HL-60 (cell line): ENCODE results near the gene MPLKIP.

Experiments
- DNase-seq, 2 experiments: peaks; one replicate each; pipeline ENCODE4 v3.0.0-alpha.2; 2010 to 2020; ENCODE audit warnings: low read depth in 1 of 2, low spot score in 1 of 2
- H3K27ac ChIP-seq: fragments of 250-450 bp; sonication (Bioruptor Pico); replicated peaks from 2 replicates; pipeline ENCODE4 v1.5.1; 2020; ENCODE audit warnings: mild to moderate bottlenecking, moderate library complexity
- H3K27me3 ChIP-seq: fragments of 250-450 bp; sonication (Bioruptor Pico); 2 replicates; pipeline ENCODE4 v1.5.1; 2021; ENCODE audit warnings: mild to moderate bottlenecking, moderate library complexity; ENCODE audit not compliant: insufficient read depth, poor library complexity, severe bottlenecking
- H3K4me3 ChIP-seq: replicated peaks from 2 replicates; pipeline ENCODE4 v1.5.1; 2011; ENCODE audit warnings: mild to moderate bottlenecking, control low read depth, low read length; ENCODE audit not compliant: insufficient read depth
- GABPA ChIP-seq: IDR thresholded peaks from 2 replicates; pipeline ENCODE4 v1.6.1; 2012; ENCODE audit warnings: low read depth
- POLR2AphosphoS5 ChIP-seq: IDR thresholded peaks from 2 replicates; pipeline ENCODE4 v1.6.1; 2012; ENCODE audit warnings: low read depth
- SPI1 ChIP-seq: IDR thresholded peaks from 2 replicates; pipeline ENCODE4 v1.6.1; 2012; ENCODE audit warnings: low read depth, mild to moderate bottlenecking, borderline replicate concordance
- long read RNA-seq: library from polyadenylated mRNA; unstranded; transcript quantifications from one replicate; pipeline ENCODE4 v2.0.0, GENCODE V29; 2020
- TF ChIP-seq, protein P1 (sequence below): IDR thresholded peaks from one replicate; pipeline ENCODE4 v1.5.1; 2011; ENCODE audit warnings: low read length, control low read depth, inconsistent platforms; ENCODE audit not compliant: insufficient read depth
- TF ChIP-seq, protein P2 (sequence below): IDR thresholded peaks from 2 replicates; pipeline ENCODE4 v1.6.1; 2012; ENCODE audit warnings: low read depth; ENCODE audit not compliant: insufficient replicate concordance

The MPLKIP gene
- long read RNA-seq, full-length matches to known transcripts = 79 of 98 reads
- long read RNA-seq, partial matches to known transcripts = 0 of 98 reads
- long read RNA-seq, other reads (novel, unspliced or antisense) = 19 of 98 reads

DNA sequence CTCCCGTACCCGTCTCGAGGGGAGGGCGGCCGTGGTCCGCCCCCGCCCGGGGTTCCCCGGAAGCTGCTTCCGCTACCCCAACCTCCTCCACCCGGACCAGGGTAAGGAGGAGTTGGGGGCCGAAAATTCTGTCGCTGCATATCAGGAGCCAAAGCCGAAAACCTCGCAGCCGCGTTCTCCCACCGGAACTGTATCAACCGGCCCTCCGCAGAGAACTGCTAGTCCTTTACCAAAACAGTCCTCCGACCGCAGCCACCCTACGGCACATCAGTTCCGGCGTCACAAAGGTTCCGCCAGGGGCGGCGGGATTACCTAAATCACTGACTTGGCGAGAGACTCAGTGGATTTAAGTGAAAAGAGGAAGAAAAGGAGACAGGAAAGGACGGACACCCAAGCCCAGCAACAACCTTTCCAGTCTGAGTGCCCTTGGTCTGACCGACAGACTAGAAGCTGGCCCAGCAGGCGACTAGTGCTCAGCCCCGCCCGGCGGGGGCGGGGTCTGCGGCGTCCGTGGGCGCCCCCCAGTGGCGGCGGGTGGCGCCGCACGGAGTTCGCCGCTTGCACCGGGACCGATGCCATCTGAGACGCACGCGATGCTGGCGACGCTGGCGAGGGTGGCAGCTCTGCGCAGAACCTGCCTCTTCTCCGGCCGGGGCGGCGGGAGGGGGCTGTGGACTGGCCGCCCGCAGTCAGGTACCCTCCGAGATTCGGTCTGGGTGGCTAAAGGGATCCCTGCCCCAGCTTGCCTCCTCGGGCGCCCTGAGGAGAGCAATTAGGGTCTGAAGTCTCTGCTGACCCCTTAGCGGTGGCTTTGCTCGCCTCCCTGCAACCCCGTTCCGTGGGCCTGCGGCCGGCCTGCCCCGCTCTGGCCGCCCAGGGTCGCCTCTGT, at the start of gene MPLKIP, which contains the start of gene SUGCT:
Gene MPLKIP, minus strand, starts transcription at position 195 of the 889 bp plus-strand sequence. Its CDS starts 55 bp downstream, at position 140.
Gene SUGCT, plus strand, starts transcription at position 578 of the 889 bp plus-strand sequence.
- Histone ChIP-seq H3K4me3 (peak within 1 kb of the TSS; percentile 91), H3K27me3 (no peaks in the 10 kb centered on the region), H3K27ac (peak within 1 kb of the TSS; percentile 95)
- TF ChIP-seq POLR2AphosphoS5 = peak; percentile 82; the same call in 1 of the 2 replicates
- TF ChIP-seq, protein P1, sequence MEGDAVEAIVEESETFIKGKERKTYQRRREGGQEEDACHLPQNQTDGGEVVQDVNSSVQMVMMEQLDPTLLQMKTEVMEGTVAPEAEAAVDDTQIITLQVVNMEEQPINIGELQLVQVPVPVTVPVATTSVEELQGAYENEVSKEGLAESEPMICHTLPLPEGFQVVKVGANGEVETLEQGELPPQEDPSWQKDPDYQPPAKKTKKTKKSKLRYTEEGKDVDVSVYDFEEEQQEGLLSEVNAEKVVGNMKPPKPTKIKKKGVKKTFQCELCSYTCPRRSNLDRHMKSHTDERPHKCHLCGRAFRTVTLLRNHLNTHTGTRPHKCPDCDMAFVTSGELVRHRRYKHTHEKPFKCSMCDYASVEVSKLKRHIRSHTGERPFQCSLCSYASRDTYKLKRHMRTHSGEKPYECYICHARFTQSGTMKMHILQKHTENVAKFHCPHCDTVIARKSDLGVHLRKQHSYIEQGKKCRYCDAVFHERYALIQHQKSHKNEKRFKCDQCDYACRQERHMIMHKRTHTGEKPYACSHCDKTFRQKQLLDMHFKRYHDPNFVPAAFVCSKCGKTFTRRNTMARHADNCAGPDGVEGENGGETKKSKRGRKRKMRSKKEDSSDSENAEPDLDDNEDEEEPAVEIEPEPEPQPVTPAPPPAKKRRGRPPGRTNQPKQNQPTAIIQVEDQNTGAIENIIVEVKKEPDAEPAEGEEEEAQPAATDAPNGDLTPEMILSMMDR = peak; percentile 96
- TF ChIP-seq GABPA = peak; percentile 95
- TF ChIP-seq SPI1 = peak; percentile 7; the same call in 1 of the 2 replicates
- TF ChIP-seq, protein P2, sequence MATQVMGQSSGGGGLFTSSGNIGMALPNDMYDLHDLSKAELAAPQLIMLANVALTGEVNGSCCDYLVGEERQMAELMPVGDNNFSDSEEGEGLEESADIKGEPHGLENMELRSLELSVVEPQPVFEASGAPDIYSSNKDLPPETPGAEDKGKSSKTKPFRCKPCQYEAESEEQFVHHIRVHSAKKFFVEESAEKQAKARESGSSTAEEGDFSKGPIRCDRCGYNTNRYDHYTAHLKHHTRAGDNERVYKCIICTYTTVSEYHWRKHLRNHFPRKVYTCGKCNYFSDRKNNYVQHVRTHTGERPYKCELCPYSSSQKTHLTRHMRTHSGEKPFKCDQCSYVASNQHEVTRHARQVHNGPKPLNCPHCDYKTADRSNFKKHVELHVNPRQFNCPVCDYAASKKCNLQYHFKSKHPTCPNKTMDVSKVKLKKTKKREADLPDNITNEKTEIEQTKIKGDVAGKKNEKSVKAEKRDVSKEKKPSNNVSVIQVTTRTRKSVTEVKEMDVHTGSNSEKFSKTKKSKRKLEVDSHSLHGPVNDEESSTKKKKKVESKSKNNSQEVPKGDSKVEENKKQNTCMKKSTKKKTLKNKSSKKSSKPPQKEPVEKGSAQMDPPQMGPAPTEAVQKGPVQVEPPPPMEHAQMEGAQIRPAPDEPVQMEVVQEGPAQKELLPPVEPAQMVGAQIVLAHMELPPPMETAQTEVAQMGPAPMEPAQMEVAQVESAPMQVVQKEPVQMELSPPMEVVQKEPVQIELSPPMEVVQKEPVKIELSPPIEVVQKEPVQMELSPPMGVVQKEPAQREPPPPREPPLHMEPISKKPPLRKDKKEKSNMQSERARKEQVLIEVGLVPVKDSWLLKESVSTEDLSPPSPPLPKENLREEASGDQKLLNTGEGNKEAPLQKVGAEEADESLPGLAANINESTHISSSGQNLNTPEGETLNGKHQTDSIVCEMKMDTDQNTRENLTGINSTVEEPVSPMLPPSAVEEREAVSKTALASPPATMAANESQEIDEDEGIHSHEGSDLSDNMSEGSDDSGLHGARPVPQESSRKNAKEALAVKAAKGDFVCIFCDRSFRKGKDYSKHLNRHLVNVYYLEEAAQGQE = peak; percentile 76
- DNase-seq = peak; percentile 79 to 84

- no peak overlapping the region for H3K4me3 ChIP-seq
- H3K27me3 ChIP-seq = no peaks in the 10 kb centered on the region
- TF ChIP-seq, protein P2 = no peak
- TF ChIP-seq SPI1 (no peak), POLR2AphosphoS5 (no peak), GABPA (no peak)
- TF ChIP-seq, protein P1 = no peak
- DNase-seq = no peak
- no peak overlapping the region for H3K27ac ChIP-seq
Measured at GRCh38 chr7:40182452-40182851, 48.0 kb upstream of the MPLKIP start.

GRCh38 chr7:40177071-40177470, 42.6 kb upstream of the MPLKIP start:
- Histone ChIP-seq H3K27me3 (no peaks in the 10 kb centered on the region), H3K27ac (no peak overlapping the region), H3K4me3 (no peak overlapping the region)
- no peak for DNase-seq
- no peak for TF ChIP-seq SPI1
- TF ChIP-seq, protein P1 = no peak
- no peak for TF ChIP-seq POLR2AphosphoS5
- no peak for TF ChIP-seq GABPA
- TF ChIP-seq, protein P2 = no peak
